H9 (cell line): ENCODE measurements around the gene IL36B. TPM values are rescaled to one million over a fixed set of nuclear protein-coding genes. Genes with fewer than 3 reads are reported as not detected.

Experiments
- DNase-seq: peaks from one replicate; pipeline ENCODE4 v3.0.0-alpha.2; 2017
- H2AFZ ChIP-seq: one replicate; pipeline ENCODE4 v1.6.1; 2013; ENCODE audit warnings: mild to moderate bottlenecking, low read length, control low read depth, moderate library complexity
- H2AK5ac ChIP-seq: 2 replicates; pipeline ENCODE4 v1.6.1; 2013; ENCODE audit warnings: low read length, control low read depth, mixed read lengths; ENCODE audit not compliant: insufficient read length
- H2BK120ac ChIP-seq: one replicate; pipeline ENCODE4 v1.6.1; 2013; ENCODE audit warnings: low read depth, mild to moderate bottlenecking, low read length, control low read depth, inconsistent platforms; ENCODE audit not compliant: poor library complexity, severe bottlenecking
- H2BK12ac ChIP-seq: 2 replicates; pipeline ENCODE4 v1.6.1; 2013; ENCODE audit warnings: low read length, control low read depth, mixed read lengths, low read depth; ENCODE audit not compliant: insufficient read length
- H2BK15ac ChIP-seq: 2 replicates; pipeline ENCODE4 v1.6.1; 2013; ENCODE audit warnings: low read depth, low read length, control low read depth
- H2BK20ac ChIP-seq: one replicate; pipeline ENCODE4 v1.6.1; 2013; ENCODE audit warnings: low read depth, mild to moderate bottlenecking, low read length, control low read depth, inconsistent platforms; ENCODE audit not compliant: poor library complexity, severe bottlenecking
- H2BK5ac ChIP-seq: 2 replicates; pipeline ENCODE4 v1.6.1; 2013; ENCODE audit warnings: low read length, control low read depth, mixed read lengths; ENCODE audit not compliant: insufficient read length
- H3K14ac ChIP-seq: 2 replicates; pipeline ENCODE4 v1.6.1; 2013; ENCODE audit warnings: low read length, control low read depth; ENCODE audit not compliant: insufficient read depth
- H3K18ac ChIP-seq: 2 replicates; pipeline ENCODE4 v1.6.1; 2013; ENCODE audit warnings: low read depth, mild to moderate bottlenecking, mixed read lengths, low read length, control low read depth; ENCODE audit not compliant: insufficient read length
- H3K23ac ChIP-seq: 2 replicates; pipeline ENCODE4 v1.6.1; 2013; ENCODE audit warnings: low read length, control low read depth, mixed read lengths, low read depth; ENCODE audit not compliant: insufficient read length
- H3K23me2 ChIP-seq: 2 replicates; pipeline ENCODE4 v1.6.1; 2013; ENCODE audit warnings: low read depth, mild to moderate bottlenecking, mixed read lengths, low read length, control low read depth; ENCODE audit not compliant: insufficient read length, poor library complexity, severe bottlenecking
- H3K27ac ChIP-seq: 2 replicates; pipeline ENCODE4 v1.5.1; 2013; ENCODE audit warnings: low read length, control low read depth, mixed read lengths, low read depth; ENCODE audit not compliant: insufficient read length
- H3K27me3 ChIP-seq: 2 replicates; pipeline ENCODE4 v1.6.1; 2013; ENCODE audit warnings: low read length, control low read depth, inconsistent platforms; ENCODE audit not compliant: insufficient read depth
- H3K4ac ChIP-seq: 2 replicates; pipeline ENCODE4 v1.6.1; 2013; ENCODE audit warnings: low read depth, mild to moderate bottlenecking, control low read depth, inconsistent platforms, low read length, moderate library complexity
- H3K4me1 ChIP-seq: 2 replicates; pipeline ENCODE4 v1.6.1; 2013; ENCODE audit warnings: low read length, control low read depth, inconsistent platforms; ENCODE audit not compliant: insufficient read depth
- H3K4me2 ChIP-seq: 2 replicates; pipeline ENCODE4 v1.6.1; 2013; ENCODE audit warnings: low read length, control low read depth, mixed read lengths; ENCODE audit not compliant: insufficient read length, insufficient read depth
- H3K56ac ChIP-seq: 2 replicates; pipeline ENCODE4 v1.6.1; 2013; ENCODE audit warnings: low read depth, mild to moderate bottlenecking, mixed read lengths, low read length, control low read depth; ENCODE audit not compliant: insufficient read length
- H3K79me1 ChIP-seq: 2 replicates; pipeline ENCODE4 v1.6.1; 2013; ENCODE audit warnings: low read depth, mild to moderate bottlenecking, moderate library complexity, low read length, control low read depth, inconsistent platforms; ENCODE audit not compliant: insufficient read depth, poor library complexity, severe bottlenecking
- H3K79me2 ChIP-seq: 2 replicates; pipeline ENCODE4 v1.6.1; 2013; ENCODE audit warnings: low read length, control low read depth, inconsistent platforms; ENCODE audit not compliant: insufficient read depth
- H3K9ac ChIP-seq: 2 replicates; pipeline ENCODE4 v1.6.1; 2013; ENCODE audit warnings: low read length, control low read depth, mixed read lengths; ENCODE audit not compliant: insufficient read length; ENCODE audit errors: extremely low read depth
- H3K9me3 ChIP-seq: one replicate; pipeline ENCODE4 v1.6.1; 2013; ENCODE audit warnings: low read depth, low read length, inconsistent platforms; ENCODE audit not compliant: control insufficient read depth
- H3T11ph ChIP-seq: one replicate; pipeline ENCODE4 v1.6.1; 2013; ENCODE audit warnings: mild to moderate bottlenecking, low read length, control low read depth, inconsistent platforms
- H4K20me1 ChIP-seq: one replicate; pipeline ENCODE4 v1.6.1; 2013; ENCODE audit not compliant: control insufficient read depth, insufficient read length, insufficient read depth
- H4K5ac ChIP-seq: 2 replicates; pipeline ENCODE4 v1.6.1; 2013; ENCODE audit warnings: low read depth, mild to moderate bottlenecking, mixed read lengths, low read length, control low read depth; ENCODE audit not compliant: insufficient read length
- H4K8ac ChIP-seq: replicated peaks from 2 replicates; pipeline ENCODE4 v1.6.1; 2013; ENCODE audit warnings: low read length, control low read depth, mixed read lengths, low read depth; ENCODE audit not compliant: insufficient read length
- H4K91ac ChIP-seq: 2 replicates; pipeline ENCODE4 v1.6.1; 2013; ENCODE audit warnings: low read depth, mild to moderate bottlenecking, moderate library complexity, mixed read lengths, low read length, control low read depth; ENCODE audit not compliant: insufficient read length
- H3K27ac Mint-ChIP-seq, 3 experiments: 2 replicates in 2 of 3; 3 replicates in 1 of 3; pipeline ENCODE4 v1.8.0; 2020 to 2021; ENCODE audit warnings: mixed read lengths in 3 of 3, mild to moderate bottlenecking in 1 of 3, moderate library complexity in 1 of 3
- H3K27me3 Mint-ChIP-seq: 2 replicates; pipeline ENCODE4 v1.8.0; 2021; ENCODE audit warnings: low read depth, mild to moderate bottlenecking, moderate library complexity, mixed read lengths
- H3K36me3 Mint-ChIP-seq, 3 experiments: 2 replicates in 2 of 3; 3 replicates in 1 of 3; pipeline ENCODE4 v1.8.0; 2020 to 2021; ENCODE audit warnings: low read depth in 3 of 3, mixed read lengths in 3 of 3; ENCODE audit not compliant: insufficient read depth in 1 of 3
- H3K4me1 Mint-ChIP-seq, 2 experiments: 2 replicates each; pipeline ENCODE4 v1.8.0; 2020; ENCODE audit warnings: mixed read lengths in 2 of 2
- H3K4me3 Mint-ChIP-seq, 2 experiments: 2 replicates in 1 of 2; 3 replicates in 1 of 2; pipeline ENCODE4 v1.8.0; 2020 to 2021; ENCODE audit warnings: mild to moderate bottlenecking in 2 of 2, mixed read lengths in 2 of 2, moderate library complexity in 1 of 2
- H3K9me3 Mint-ChIP-seq, 2 experiments: 2 replicates in 1 of 2; 3 replicates in 1 of 2; pipeline ENCODE4 v1.8.0; 2020; ENCODE audit warnings: mild to moderate bottlenecking in 2 of 2, mixed read lengths in 2 of 2, moderate library complexity in 1 of 2
- WGBS: extraction: QIAGEN DNeasy Blood & Tissue Kit; methylation state at CpG from one replicate; pipeline ENCODE4 v1.1.7; 2013; ENCODE audit warnings: missing lambda C conversion rate, low lambda C conversion rate, mixed read lengths; ENCODE audit not compliant: insufficient read length; ENCODE audit errors: extremely low coverage; 5-methylcytosine and 5-hydroxymethylcytosine counted together
- total RNA-seq: library from RNA; stranded (reverse); gene quantifications from 2 replicates; pipeline ENCODE4 v1.2.1, GENCODE V29; 2021
- TF ChIP-seq, protein P1 (sequence below): fragments of 200-600 bp; sonication (generic); conservative IDR thresholded peaks from 3 replicates; pipeline ENCODE4 v1.8.0; 2021; ENCODE audit warnings: antibody characterized with exemption, mild to moderate bottlenecking

The IL36B gene
- total RNA-seq, 1 experiment from 2014 or later = not detected

DNA sequence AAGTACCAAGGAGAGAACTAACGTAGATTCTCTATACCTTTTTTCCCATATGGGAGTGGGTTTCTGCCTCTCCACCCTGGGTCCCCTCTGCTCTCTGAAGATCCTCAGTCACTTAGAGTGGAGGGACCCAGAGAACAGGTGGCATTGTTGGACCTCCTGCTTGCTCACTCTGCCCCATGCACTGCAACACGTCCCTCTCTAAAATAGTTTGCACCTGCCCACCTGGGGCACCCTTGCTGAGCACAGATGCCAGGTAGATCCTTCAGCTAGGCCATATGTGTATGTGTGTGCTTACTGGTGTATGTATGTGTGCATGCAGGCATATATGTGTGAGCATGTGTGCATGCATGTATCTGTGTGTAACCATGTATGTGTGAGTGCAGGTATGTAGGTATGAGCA, 8.6 kb upstream of the IL36B start:
- no CpG with 5 or more reads among the region's 2 CpGs for WGBS
- Histone ChIP-seq H4K5ac (no peak overlapping the region), H3K27ac (no peak overlapping the region), H3K9me3 (peaks cover under 1% of the 10 kb centered on the region), H3K9ac (no peak overlapping the region), H3K56ac (no peak overlapping the region), H3K18ac (no peak overlapping the region), H3K14ac (no peak overlapping the region), H2BK20ac (no peak overlapping the region), H3K79me2 (no peaks in the 10 kb centered on the region), H3K4me2 (no peak overlapping the region), H2BK12ac (no peak overlapping the region), H2BK5ac (no peak overlapping the region), H3K27me3 (peaks cover 2% of the 10 kb centered on the region; the same call in 1 of the 2 replicates), H2AK5ac (no peak overlapping the region), H4K8ac (no peak overlapping the region), H4K20me1 (no peaks in the 10 kb centered on the region), H3K4me1 (no peaks in the 10 kb centered on the region), H3K4ac (no peak overlapping the region), H4K91ac (no peak overlapping the region), H2BK120ac (no peak overlapping the region), H3K23ac (no peak overlapping the region), H3K79me1 (no peaks in the 10 kb centered on the region), H2AFZ (no peak overlapping the region), H2BK15ac (no peak overlapping the region), H3K23me2 (no peaks in the 10 kb centered on the region), H3T11ph (no peak overlapping the region)
- TF ChIP-seq, protein P1, sequence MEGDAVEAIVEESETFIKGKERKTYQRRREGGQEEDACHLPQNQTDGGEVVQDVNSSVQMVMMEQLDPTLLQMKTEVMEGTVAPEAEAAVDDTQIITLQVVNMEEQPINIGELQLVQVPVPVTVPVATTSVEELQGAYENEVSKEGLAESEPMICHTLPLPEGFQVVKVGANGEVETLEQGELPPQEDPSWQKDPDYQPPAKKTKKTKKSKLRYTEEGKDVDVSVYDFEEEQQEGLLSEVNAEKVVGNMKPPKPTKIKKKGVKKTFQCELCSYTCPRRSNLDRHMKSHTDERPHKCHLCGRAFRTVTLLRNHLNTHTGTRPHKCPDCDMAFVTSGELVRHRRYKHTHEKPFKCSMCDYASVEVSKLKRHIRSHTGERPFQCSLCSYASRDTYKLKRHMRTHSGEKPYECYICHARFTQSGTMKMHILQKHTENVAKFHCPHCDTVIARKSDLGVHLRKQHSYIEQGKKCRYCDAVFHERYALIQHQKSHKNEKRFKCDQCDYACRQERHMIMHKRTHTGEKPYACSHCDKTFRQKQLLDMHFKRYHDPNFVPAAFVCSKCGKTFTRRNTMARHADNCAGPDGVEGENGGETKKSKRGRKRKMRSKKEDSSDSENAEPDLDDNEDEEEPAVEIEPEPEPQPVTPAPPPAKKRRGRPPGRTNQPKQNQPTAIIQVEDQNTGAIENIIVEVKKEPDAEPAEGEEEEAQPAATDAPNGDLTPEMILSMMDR = no peak
- DNase-seq = no peak
- H3K4me1 Mint-ChIP-seq = no peaks in the 10 kb centered on the region
- peaks cover 0 to 2% (median 0%) of the 10 kb centered on the region in 3 experiments; a peak in 2 of 7 replicates for H3K36me3 Mint-ChIP-seq
- H3K4me3 Mint-ChIP-seq = no peak overlapping the region
- H3K9me3 Mint-ChIP-seq = peaks cover 13 to 41% of the 10 kb centered on the region in 2 experiments
- peaks cover 83% of the 10 kb centered on the region for H3K27me3 Mint-ChIP-seq
- H3K27ac Mint-ChIP-seq = no peak overlapping the region
